ENCODE measurements around the gene ELAPOR2. TPM values are rescaled to one million over a fixed set of nuclear protein-coding genes. Genes with fewer than 3 reads are reported as not detected.

ELAPOR2 gene
- total and polyA plus RNA-seq, 2 of the 4 experiments (the other 2 are of a cell fraction), result 0.62 to 1.3 TPM

GRCh38 chr7:87036985-87037384 is 22.5 kb downstream of the ELAPOR2 start:
- H2BK15ac ChIP-seq (ENCODE audit: low read depth, low read length), result no peak overlapping the region
- no peak overlapping the region for H3K4ac ChIP-seq (ENCODE audit: low read depth, low read length)
- no peak overlapping the region for H3K23ac ChIP-seq (ENCODE audit: low read depth, low read length)
- H2BK5ac ChIP-seq (ENCODE audit: low read depth, low read length, poor library complexity, severe bottlenecking), result no peak overlapping the region
- ChIA-PET POLR2A (ENCODE audit: unreplicated experiment) (no interaction called here), CTCF (no interaction called here)
- no peak for TF ChIP-seq RAD21 (IDR thresholded peaks at IDR 0.05; ENCODE audit: low read length)
- TF ChIP-seq POLR2A (IDR thresholded peaks at IDR 0.05; ENCODE audit: low read depth, low read length), result no peak
- no peak for TF ChIP-seq MXI1 (IDR thresholded peaks at IDR 0.05; ENCODE audit: borderline replicate concordance, low read depth, low read length)
- TF ChIP-seq MAZ (IDR thresholded peaks at IDR 0.05; ENCODE audit: borderline replicate concordance, low read depth, low read length), result no peak
- H3K14ac ChIP-seq (replicated peaks; ENCODE audit: low read depth, low read length), result no peak overlapping the region
- no peaks in the 10 kb centered on the region for H3K27me3 ChIP-seq (ENCODE audit: control insufficient read depth, insufficient read depth, low read length)
- H4K5ac ChIP-seq (ENCODE audit: low read depth, low read length), result no peak overlapping the region
- H3K4me3 ChIP-seq (ENCODE audit: insufficient read depth, low read depth, low read length), result no peak overlapping the region
- H3K9me3 ChIP-seq (ENCODE audit: control insufficient read depth, insufficient read depth, low read length), result no peaks in the 10 kb centered on the region
- no peak overlapping the region for H4K8ac ChIP-seq (ENCODE audit: low read depth in 2 of 2, low read length in 2 of 2)
- intact Hi-C loops (cut with micrococcal nuclease), result no loop called here
- no peak overlapping the region for H3K18ac ChIP-seq (ENCODE audit: low read depth, low read length)
- no TSS peak for BruUV-seq (replicated peaks)
- no peaks in the 10 kb centered on the region for H4K20me1 ChIP-seq (ENCODE audit: insufficient read depth, low read length)
- H3K9ac ChIP-seq (ENCODE audit: low read depth, low read length), result no peak overlapping the region
- H2AK5ac ChIP-seq (ENCODE audit: low read depth, low read length), result no peak overlapping the region
- H3K56ac ChIP-seq (ENCODE audit: extremely low read depth, insufficient read depth, low read length), result no peak overlapping the region
- ATAC-seq (ENCODE audit: low read depth), result no peak
- no peak overlapping the region for H2BK120ac ChIP-seq (ENCODE audit: low read depth, low read length)
- no peak overlapping the region for H3K4me2 ChIP-seq (ENCODE audit: low read depth, low read length)
- no peaks in the 10 kb centered on the region for H3K79me1 ChIP-seq (ENCODE audit: low read depth in 1 of 2, low read length in 2 of 2)
- no peak overlapping the region for H4K91ac ChIP-seq (ENCODE audit: insufficient read depth, low read depth, low read length)
- no peak overlapping the region for H2AFZ ChIP-seq (replicated peaks; ENCODE audit: low read length, poor library complexity)
- H2BK20ac ChIP-seq (ENCODE audit: low read depth, low read length), result no peak overlapping the region
- in situ Hi-C loops (cut with MboI; ENCODE audit: low sequenced_read_pairs), result no loop called here
- no peaks in the 10 kb centered on the region for H3K9me1 ChIP-seq (ENCODE audit: insufficient read depth, low read length)
- no peaks in the 10 kb centered on the region for H3K36me3 ChIP-seq (ENCODE audit: control insufficient read depth, insufficient read depth, low read length)
- no peak overlapping the region for H2AK9ac ChIP-seq (replicated peaks; ENCODE audit: low read depth, low read length, poor library complexity)
- 17% methylated on average over 1 of the region's 2 CpGs; no CpG with 5 or more reads in 1 of the 2 experiments for WGBS, 2 experiments (ENCODE audit: extremely low coverage in 2 of 2, insufficient read length in 1 of 2)
- dilution Hi-C loops (cut with HindIII; ENCODE audit: low sequenced_read_pairs, unreplicated experiment), result no loop called here
- H3K27ac ChIP-seq (ENCODE audit: insufficient read depth, low read length), result no peak overlapping the region
- no peak for DNase-seq
- no peaks in the 10 kb centered on the region for H3K4me1 ChIP-seq (ENCODE audit: control insufficient read depth, insufficient read depth, low read length)
